ENCODE measurements around the gene CADM2.
"Not testable (repeated sequence)": the region's sequence is repeated elsewhere in the genome, so short reads cannot be mapped to it uniquely, and the experiment has no call there.

Gene CADM2

DNA sequence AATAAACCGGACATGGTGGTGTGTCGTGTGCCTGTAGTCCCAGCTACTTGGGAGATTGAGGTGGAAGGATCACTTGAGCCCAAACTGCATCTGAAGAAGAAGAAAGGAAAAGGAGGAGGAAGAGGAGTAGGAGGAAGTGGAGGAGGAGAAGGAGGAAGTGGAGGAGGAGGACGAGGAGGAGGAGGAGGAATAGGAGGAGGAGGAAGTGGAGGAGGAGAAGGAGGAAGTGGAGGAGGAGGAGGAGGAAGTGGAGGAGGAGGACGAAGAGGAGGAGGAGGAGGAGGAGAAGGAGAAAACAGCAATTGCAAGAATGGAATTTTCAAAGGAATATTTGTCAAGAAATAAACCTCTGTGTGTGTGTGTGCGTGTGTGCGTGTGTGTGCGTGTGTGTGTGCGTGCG, 528.6 kb downstream of the CADM2 start:
- DNase-seq (ENCODE audit: low spot score), result no peak
- Mint-ChIP-seq H3K4me1 (ENCODE audit: low read depth) (no peaks in the 10 kb centered on the region), H3K27me3 (ENCODE audit: low read depth) (no peaks in the 10 kb centered on the region), H3K9me3 (peaks cover 3% of the 10 kb centered on the region), H3K36me3 (ENCODE audit: low read depth) (no peaks in the 10 kb centered on the region), H3K27ac (no peak overlapping the region), H3K4me3 (no peak overlapping the region)

DNA sequence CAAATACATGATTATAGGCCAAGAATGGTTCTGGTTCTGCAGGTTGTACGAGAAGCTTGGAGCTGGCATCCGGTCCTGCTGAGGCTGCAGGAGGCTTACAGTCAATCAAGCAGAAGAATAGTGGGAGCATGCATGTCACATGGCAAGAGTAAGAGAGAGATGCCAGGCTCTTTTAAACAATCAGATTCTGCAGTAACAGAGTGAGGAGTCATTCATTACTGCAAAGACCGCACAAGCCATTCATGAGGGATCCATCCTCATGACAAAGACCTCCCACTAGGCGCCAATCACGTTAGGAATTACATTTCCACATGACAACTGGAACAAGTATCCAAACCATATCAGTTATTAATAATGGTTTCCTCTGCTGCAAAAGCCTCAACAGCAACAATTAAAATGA, 536.8 kb downstream of the CADM2 start:
- no peaks in the 10 kb centered on the region for H3K4me1 Mint-ChIP-seq (ENCODE audit: low read depth)
- H3K4me3 Mint-ChIP-seq, result no peak overlapping the region
- no peaks in the 10 kb centered on the region for H3K9me3 Mint-ChIP-seq
- DNase-seq (ENCODE audit: low spot score), result no peak
- H3K36me3 Mint-ChIP-seq (ENCODE audit: low read depth), result no peaks in the 10 kb centered on the region
- H3K27ac Mint-ChIP-seq, result no peak overlapping the region
- H3K27me3 Mint-ChIP-seq (ENCODE audit: low read depth), result no peaks in the 10 kb centered on the region

DNA sequence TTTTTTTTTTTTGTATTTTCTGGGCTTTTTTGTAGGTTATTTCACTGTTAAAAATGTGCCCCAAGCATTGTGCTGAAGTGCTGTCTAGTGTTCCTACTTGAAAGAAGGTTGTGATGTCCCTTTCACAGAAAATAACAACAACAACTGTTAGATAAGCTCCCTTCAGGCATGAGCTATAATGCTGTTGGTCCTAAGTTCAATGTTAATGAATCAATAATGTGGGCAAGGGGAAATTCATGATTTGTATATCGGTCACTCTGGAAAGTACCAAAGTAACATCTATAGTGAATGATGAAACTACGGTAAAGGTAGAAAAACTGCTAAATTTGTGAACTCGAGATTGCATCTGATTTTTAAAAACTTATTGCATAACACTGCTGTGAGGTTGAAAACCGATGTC, 539.4 kb downstream of the CADM2 start:
- H3K36me3 Mint-ChIP-seq (ENCODE audit: low read depth), result no peaks in the 10 kb centered on the region
- no peaks in the 10 kb centered on the region for H3K27me3 Mint-ChIP-seq (ENCODE audit: low read depth)
- no peak overlapping the region for H3K4me3 Mint-ChIP-seq
- H3K4me1 Mint-ChIP-seq (ENCODE audit: low read depth), result no peaks in the 10 kb centered on the region
- H3K9me3 Mint-ChIP-seq, result no peaks in the 10 kb centered on the region
- H3K27ac Mint-ChIP-seq, result no peak overlapping the region
- no peak for DNase-seq (ENCODE audit: low spot score)

DNA sequence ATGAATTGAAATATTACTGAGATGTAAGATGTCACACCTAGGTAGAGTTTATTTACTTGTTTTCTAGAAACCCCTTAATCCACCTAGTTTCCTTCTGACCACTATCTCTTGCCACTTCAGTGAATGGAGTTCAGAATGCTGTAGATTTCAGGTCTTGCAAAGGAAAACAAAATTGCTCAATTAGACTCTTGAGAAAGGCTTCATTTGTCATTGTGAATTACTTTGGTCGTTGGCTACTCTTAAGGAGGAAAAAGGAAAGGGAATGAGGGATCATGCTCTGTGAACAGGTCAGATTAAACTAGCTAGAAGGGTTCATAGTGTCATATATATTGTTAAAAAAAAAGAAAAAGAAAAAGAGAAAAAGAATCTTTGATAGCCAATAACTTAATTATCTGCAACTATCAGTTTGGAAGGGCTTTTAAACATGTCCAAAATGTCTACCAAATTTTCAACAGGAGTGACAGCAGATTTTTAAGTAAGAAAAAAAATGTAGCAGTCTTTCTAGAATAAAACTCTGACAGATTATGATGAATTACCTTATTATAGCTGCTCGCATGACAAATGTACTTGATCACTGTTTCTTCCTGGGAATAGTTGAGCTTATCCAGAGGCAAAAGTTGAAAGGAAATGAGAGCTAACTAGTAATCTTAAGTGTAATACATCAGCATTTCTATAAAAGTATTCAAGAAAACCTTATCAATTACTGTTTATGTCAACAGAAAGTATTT, 543.5 kb downstream of the CADM2 start:
- Mint-ChIP-seq H3K4me1 (ENCODE audit: low read depth) (no peaks in the 10 kb centered on the region), H3K27ac (no peak overlapping the region), H3K9me3 (peaks cover 17% of the 10 kb centered on the region), H3K36me3 (ENCODE audit: low read depth) (no peaks in the 10 kb centered on the region), H3K4me3 (no peak overlapping the region), H3K27me3 (ENCODE audit: low read depth) (no peaks in the 10 kb centered on the region)
- no peak for DNase-seq (ENCODE audit: low spot score)

DNA sequence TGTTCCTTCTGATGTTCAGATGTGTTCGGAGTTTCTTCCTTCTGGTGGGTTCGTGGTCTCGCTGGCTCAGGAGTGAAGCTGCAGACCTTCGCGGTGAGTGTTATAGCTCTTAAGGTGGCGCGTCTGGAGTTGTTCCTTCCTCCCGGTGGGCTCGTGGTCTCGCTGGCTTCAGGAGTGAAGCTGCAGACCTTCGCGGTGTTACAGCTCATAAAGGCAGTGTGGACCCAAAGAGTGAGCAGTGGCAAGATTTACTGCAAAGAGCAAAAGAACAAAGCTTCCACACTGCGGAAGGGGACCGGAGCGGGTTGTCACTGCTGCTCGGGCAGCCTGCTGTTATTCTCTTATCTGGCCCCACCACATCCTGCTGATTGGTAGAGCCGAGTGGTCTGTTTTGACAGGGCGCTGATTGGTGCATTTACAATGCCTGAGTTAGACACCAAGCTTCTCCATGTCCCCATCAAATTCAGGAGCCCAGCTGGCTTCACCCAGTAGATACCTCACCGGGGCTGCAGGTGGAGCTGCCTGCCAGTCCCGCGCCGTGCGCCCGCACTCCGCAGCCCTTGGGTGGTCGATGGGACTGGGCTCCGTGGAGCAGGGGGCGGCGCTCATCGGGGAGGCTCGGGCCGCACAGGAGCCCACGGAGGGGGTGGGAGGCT, 545.5 kb downstream of the CADM2 start:
- H3K4me3 Mint-ChIP-seq; H3K36me3 Mint-ChIP-seq (ENCODE audit: low read depth); H3K27me3 Mint-ChIP-seq (ENCODE audit: low read depth); H3K4me1 Mint-ChIP-seq (ENCODE audit: low read depth); H3K27ac Mint-ChIP-seq; DNase-seq (ENCODE audit: low spot score): not testable (repeated sequence)
- H3K9me3 Mint-ChIP-seq, result peaks cover 22% of the 10 kb centered on the region

DNA sequence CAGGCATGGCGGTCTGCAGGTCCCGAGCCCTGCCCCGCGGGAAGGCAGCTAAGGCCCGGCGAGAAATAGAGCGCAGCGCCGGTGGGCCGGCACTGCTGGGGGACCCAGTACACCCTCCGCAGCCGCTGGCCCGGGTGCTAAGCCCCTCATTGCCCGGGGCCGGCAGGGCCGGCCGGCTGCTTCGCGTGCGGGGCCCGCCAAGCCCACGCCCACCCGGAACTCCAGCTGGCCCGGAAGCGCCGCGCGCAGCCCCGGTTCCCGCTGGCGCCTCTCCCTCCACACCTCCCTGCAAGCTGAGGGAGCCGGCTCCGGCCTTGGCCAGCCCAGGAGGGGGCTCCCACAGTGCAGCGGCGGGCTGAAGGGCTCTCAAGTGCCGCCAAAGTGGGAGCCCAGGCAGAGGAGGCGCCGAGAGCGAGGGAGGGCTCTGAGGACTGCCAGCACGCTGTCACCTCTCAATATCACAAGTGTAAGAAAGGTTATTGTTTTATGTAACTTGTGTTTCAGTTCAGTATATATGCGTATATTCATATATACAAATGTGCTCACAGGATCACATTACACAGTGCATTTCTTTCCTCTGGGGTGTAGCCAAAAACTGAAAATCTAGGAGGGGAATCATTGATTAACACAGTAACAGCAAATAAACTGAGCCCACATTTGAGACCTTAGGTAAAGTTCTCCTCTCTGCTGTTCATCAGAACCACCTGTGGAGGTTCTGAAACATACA, 546.2 kb downstream of the CADM2 start:
- H3K4me3 Mint-ChIP-seq; H3K4me1 Mint-ChIP-seq (ENCODE audit: low read depth); DNase-seq (ENCODE audit: low spot score); H3K27ac Mint-ChIP-seq; H3K27me3 Mint-ChIP-seq (ENCODE audit: low read depth); H3K36me3 Mint-ChIP-seq (ENCODE audit: low read depth): not testable (repeated sequence)
- H3K9me3 Mint-ChIP-seq, result peaks cover 22% of the 10 kb centered on the region

DNA sequence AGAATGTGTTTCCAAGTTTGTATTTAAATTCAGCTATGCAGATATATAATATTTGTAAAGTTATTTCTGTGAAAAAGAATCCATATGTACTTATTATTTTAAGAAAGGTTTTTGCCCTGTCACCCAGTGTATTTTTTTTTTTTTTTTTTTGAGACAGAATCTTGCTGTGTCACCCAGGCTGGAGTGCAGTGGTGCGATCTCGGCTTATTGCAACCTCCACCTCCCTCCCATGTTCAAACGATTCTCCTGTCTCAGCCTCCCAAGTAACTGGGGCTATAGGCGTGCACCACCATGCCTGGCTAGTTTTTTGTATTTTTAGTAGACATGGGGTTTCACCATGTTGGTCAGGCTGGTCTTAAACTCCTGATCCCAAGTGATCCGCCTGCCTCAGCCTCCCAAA, 548.3 kb downstream of the CADM2 start:
- not testable (repeated sequence) for DNase-seq (ENCODE audit: low spot score); H3K27me3 Mint-ChIP-seq (ENCODE audit: low read depth); H3K27ac Mint-ChIP-seq; H3K4me1 Mint-ChIP-seq (ENCODE audit: low read depth); H3K36me3 Mint-ChIP-seq (ENCODE audit: low read depth); H3K4me3 Mint-ChIP-seq
- H3K9me3 Mint-ChIP-seq, result peaks cover 22% of the 10 kb centered on the region

DNA sequence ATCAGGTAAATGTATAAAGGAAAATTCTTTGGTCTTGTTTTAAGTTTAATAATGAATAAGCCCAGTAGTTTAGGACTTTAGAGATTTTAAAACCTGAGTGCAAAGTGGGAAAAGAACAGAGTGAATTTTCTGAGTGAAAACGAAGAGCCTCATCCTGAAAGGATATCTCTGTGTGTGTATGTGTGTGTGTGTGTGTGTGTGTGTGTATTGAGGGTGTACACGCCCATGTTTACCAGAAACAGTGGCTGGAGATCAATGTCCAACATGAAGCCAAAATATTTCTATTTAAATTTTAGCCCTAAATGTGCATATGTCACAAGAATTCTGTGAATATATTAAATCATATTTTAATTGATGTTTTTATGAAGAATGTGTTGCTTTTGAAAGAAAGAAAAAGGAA, 549.9 kb downstream of the CADM2 start:
- H3K4me3 Mint-ChIP-seq, result no peak overlapping the region
- H3K36me3 Mint-ChIP-seq (ENCODE audit: low read depth), result no peaks in the 10 kb centered on the region
- no peak overlapping the region for H3K27ac Mint-ChIP-seq
- no peaks in the 10 kb centered on the region for H3K4me1 Mint-ChIP-seq (ENCODE audit: low read depth)
- no peaks in the 10 kb centered on the region for H3K27me3 Mint-ChIP-seq (ENCODE audit: low read depth)
- H3K9me3 Mint-ChIP-seq, result peaks cover 18% of the 10 kb centered on the region
- DNase-seq (ENCODE audit: low spot score), result no peak

DNA sequence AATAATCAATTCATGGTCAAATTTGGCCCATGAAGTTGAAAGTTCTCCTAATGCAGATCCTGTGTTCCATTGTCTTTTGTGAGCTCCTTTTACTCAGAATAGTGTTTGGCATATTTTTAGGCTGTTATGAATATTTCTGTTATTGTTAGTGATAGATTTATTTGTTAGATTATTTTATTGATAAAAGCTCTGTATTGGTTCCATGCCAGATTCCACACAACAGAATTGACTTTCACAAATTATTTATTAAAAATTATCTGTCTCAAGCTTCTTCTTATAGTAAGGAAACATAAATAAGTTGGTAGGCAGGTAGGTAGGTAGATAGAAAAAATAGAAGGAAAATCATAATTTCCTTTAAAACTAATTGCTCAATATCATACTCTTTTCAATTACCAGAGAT, 557.4 kb downstream of the CADM2 start:
- no peaks in the 10 kb centered on the region for H3K9me3 Mint-ChIP-seq
- H3K27me3 Mint-ChIP-seq (ENCODE audit: low read depth), result no peaks in the 10 kb centered on the region
- no peaks in the 10 kb centered on the region for H3K4me1 Mint-ChIP-seq (ENCODE audit: low read depth)
- DNase-seq (ENCODE audit: low spot score), result no peak
- no peak overlapping the region for H3K27ac Mint-ChIP-seq
- no peak overlapping the region for H3K4me3 Mint-ChIP-seq
- H3K36me3 Mint-ChIP-seq (ENCODE audit: low read depth), result no peaks in the 10 kb centered on the region

DNA sequence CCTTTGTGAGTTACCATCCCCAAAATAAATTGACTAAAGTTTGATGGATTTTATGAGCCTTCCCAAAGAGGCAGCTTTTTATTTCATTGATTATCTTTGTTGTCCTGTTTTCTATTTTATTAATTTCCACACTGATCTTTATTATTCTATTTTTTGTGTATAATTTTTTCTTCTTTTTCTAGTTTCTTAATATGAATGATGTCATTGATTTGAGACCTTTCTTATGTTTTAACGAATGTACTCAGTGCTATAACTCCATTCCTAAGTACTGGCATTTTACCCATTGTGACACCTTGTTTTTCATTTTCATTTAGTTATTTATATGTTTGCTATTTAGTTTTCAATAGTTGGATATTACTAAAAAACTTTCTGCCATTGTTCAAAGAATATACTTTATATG, 565.3 kb downstream of the CADM2 start:
- Mint-ChIP-seq H3K4me3 (no peak overlapping the region), H3K36me3 (ENCODE audit: low read depth) (no peaks in the 10 kb centered on the region), H3K27ac (no peak overlapping the region), H3K27me3 (ENCODE audit: low read depth) (no peaks in the 10 kb centered on the region), H3K4me1 (ENCODE audit: low read depth) (no peaks in the 10 kb centered on the region), H3K9me3 (peaks cover 10% of the 10 kb centered on the region)
- DNase-seq (ENCODE audit: low spot score), result no peak

DNA sequence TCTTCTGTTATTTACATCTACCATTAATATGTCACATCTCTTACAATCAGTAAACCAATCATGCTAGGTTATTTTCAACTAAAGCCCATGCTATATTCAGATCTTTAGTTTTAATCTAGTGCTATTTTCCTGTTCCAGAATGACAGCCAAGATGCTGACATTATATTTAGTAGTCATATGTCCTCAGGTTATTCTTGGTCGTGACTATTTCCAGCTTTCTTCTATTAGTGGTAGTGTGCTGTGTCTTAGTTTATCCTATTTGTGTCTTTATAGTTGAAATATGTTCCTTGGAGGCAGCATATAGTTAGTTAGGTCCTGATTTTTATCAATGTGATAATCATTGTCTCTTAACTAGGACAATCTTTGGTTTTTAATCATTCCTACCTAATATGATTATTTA, 566.5 kb downstream of the CADM2 start:
- Mint-ChIP-seq H3K27me3 (ENCODE audit: low read depth) (no peaks in the 10 kb centered on the region), H3K27ac (no peak overlapping the region), H3K36me3 (ENCODE audit: low read depth) (no peaks in the 10 kb centered on the region), H3K4me1 (ENCODE audit: low read depth) (no peaks in the 10 kb centered on the region), H3K4me3 (no peak overlapping the region), H3K9me3 (peaks cover 18% of the 10 kb centered on the region)
- no peak for DNase-seq (ENCODE audit: low spot score)

DNA sequence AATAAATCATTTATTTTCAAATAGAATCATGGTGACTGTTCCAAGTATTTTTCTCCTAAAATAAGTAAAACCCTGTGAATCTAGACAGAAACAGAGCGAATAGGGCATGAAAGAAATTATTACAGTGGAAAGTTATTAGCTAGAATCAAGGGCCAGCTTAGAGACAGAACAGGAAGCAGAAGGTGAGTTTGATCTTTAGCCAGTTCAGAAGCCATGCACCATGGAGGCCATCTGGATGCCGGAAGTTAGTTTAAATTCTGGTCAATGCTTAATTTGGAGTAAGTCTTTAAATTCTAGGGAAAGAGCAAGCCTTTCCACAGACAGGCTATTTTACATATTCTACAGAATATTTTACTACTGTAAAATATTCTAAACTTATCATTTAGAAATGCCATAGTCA, 574.8 kb downstream of the CADM2 start:
- H3K9me3 Mint-ChIP-seq, result peaks cover 19% of the 10 kb centered on the region
- no peak overlapping the region for H3K4me3 Mint-ChIP-seq

DNA sequence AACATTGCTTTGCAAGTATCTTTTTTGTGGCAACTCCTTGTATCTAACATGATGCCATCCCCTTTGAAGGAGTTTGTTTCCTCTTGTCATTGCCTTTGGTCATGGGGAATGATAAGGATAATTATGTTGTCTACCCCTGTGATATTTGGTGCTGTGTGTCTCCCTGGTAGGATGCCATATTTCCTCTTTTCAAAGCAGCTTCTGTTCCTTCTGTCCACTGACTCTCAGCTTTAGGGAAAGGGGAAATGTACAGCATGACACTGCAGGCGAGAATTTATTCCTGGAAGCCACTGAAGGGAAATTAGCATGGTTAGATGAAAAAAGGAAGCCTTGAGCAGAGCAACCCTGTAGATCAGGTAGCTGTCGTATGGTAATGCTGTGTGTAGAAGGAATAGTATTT, 576.7 kb downstream of the CADM2 start:
- H3K4me1 Mint-ChIP-seq (ENCODE audit: low read depth), result no peaks in the 10 kb centered on the region
- no peak overlapping the region for H3K4me3 Mint-ChIP-seq
- no peak overlapping the region for H3K27ac Mint-ChIP-seq

More for the DNA sequence above, 574.8 kb downstream of the CADM2 start:
- no peaks in the 10 kb centered on the region for H3K4me1 Mint-ChIP-seq (ENCODE audit: low read depth)
- no peaks in the 10 kb centered on the region for H3K27me3 Mint-ChIP-seq (ENCODE audit: low read depth)
- H3K36me3 Mint-ChIP-seq (ENCODE audit: low read depth), result no peaks in the 10 kb centered on the region
- DNase-seq (ENCODE audit: low spot score), result no peak
- no peak overlapping the region for H3K27ac Mint-ChIP-seq

DNA sequence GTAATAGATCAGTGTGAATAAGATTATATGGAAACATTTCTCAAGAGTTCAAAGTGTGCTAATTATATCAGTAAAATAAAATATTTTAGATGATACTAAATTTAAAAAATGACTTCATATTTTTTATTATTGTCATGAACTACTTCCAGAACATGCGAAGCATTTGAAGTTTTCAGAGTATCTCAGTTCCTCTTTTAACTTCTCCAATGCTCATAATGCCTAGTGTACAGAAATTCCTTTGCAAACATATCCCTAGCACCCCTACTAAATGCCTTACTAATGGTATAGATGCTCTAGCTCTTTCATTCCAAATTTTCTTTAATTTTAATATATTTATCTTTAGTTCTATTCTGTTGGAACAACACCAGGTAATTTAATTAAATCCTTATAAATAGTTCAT, 580.4 kb downstream of the CADM2 start:
- Mint-ChIP-seq H3K4me1 (ENCODE audit: low read depth) (no peaks in the 10 kb centered on the region), H3K27me3 (ENCODE audit: low read depth) (no peaks in the 10 kb centered on the region), H3K4me3 (no peak overlapping the region), H3K36me3 (ENCODE audit: low read depth) (no peaks in the 10 kb centered on the region), H3K9me3 (no peaks in the 10 kb centered on the region), H3K27ac (no peak overlapping the region)
- no peak for DNase-seq (ENCODE audit: low spot score)

More for the DNA sequence above, 576.7 kb downstream of the CADM2 start:
- DNase-seq (ENCODE audit: low spot score), result no peak
- H3K27me3 Mint-ChIP-seq (ENCODE audit: low read depth), result no peaks in the 10 kb centered on the region
- no peaks in the 10 kb centered on the region for H3K36me3 Mint-ChIP-seq (ENCODE audit: low read depth)
- peaks cover 11% of the 10 kb centered on the region for H3K9me3 Mint-ChIP-seq

All from T-helper 2 cell treated with Interferon-gamma antibody and Interleukin-4, amounts not matched to agents 5 μg/mL and 100 μg/mL, for 36 hours (primary cell).